MCF 10A (cell line): ENCODE results near the gene TNIK. TPM values are rescaled to one million over a fixed set of nuclear protein-coding genes. Genes with fewer than 3 reads are reported as not detected.
"Not testable (repeated sequence)": the region's sequence is repeated elsewhere in the genome, so short reads cannot be mapped to it uniquely, and the experiment has no call there.

ENCODE experiments used
- BruUV-seq: library from RNA; stranded (reverse); fragments of 400-500 nt; replicated peaks from 2 replicates; lab custom pipeline; 2021; lab: Mats Ljungman, UMichigan
- CTCF ChIA-PET: fragments of 300-600 bp; sonication (Branson Sonifier 250); formaldehyde crosslinking; extraction: SDS; loops from one replicate; lab custom pipeline; 2021; ENCODE audit warnings: antibody characterized with exemption, inconsistent platforms; lab: Yijun Ruan, JAX
- POLR2A ChIA-PET: fragments of 300-600, 350-650 bp; sonication (Branson Sonifier 250); formaldehyde crosslinking; extraction: SDS; loops from one replicate; lab custom pipeline; 2020; ENCODE audit warnings: antibody characterized with exemption, inconsistent platforms; lab: Yijun Ruan, JAX
- DNase-seq: peaks from one replicate; pipeline ENCODE4 v3.0.0-alpha.2; 2018; ENCODE audit not compliant: unreplicated experiment
- H3K27ac Mint-ChIP-seq: one replicate; pipeline ENCODE4 v1.8.0; 2022; ENCODE audit warnings: mild to moderate bottlenecking, low read depth, mixed read lengths; ENCODE audit not compliant: unreplicated experiment
- H3K27me3 Mint-ChIP-seq: one replicate; pipeline ENCODE4 v1.8.0; 2022; ENCODE audit warnings: mixed read lengths; ENCODE audit not compliant: insufficient read depth, unreplicated experiment
- H3K36me3 Mint-ChIP-seq: one replicate; pipeline ENCODE4 v1.8.0; 2022; ENCODE audit warnings: mild to moderate bottlenecking, moderate library complexity, mixed read lengths; ENCODE audit not compliant: insufficient read depth, unreplicated experiment
- H3K4me1 Mint-ChIP-seq: one replicate; pipeline ENCODE4 v1.8.0; 2022; ENCODE audit warnings: mixed read lengths; ENCODE audit not compliant: insufficient read depth, unreplicated experiment
- H3K4me3 Mint-ChIP-seq: one replicate; pipeline ENCODE4 v1.8.0; 2022; ENCODE audit warnings: mild to moderate bottlenecking, moderate library complexity, mixed read lengths; ENCODE audit not compliant: unreplicated experiment
- H3K9me3 Mint-ChIP-seq: one replicate; pipeline ENCODE4 v1.8.0; 2022; ENCODE audit warnings: mixed read lengths; ENCODE audit not compliant: unreplicated experiment
- intact Hi-C: fragments of 100-400 bp; cut with micrococcal nuclease; formaldehyde crosslinking; loops from 2 replicates; pipeline ENCODE4 v1.14.1; 2022
- total RNA-seq: library from RNA; stranded (reverse); gene quantifications from 2 replicates; pipeline ENCODE4 v1.2.3, GENCODE V29; 2022
- TF ChIP-seq, protein P1 (sequence below): fragments of 200-600 bp; IDR thresholded peaks from one replicate; pipeline ENCODE4 v1.8.0; 2022; ENCODE audit warnings: antibody characterized with exemption, mild to moderate bottlenecking; ENCODE audit not compliant: unreplicated experiment

The TNIK gene
- total RNA-seq, 1 experiment from 2014 or later, result 3.4 TPM

DNA sequence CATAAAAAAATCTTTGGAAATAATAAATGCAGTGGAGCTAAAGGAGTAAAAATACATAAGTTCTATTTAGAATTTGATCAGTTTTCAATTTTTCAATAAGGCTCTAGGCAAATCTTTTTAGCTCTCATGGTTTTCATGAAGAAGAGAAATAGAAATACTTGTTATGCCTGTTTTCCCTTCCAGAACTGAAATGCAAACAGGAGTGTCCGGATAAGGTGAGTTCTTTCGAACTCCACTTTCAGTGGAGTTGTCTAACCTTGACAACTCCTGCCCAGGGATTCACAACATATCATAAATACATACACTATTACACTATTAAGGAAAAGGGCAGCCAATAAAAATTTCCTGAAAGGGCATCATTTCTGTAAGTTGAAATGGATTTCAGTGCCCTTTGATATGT, 217.3 kb downstream of the TNIK start:
- no peak overlapping the region for H3K4me3 Mint-ChIP-seq
- H3K27ac Mint-ChIP-seq, result no peak overlapping the region
- POLR2A ChIA-PET, result interaction anchor here (0.6 to 0.9 kb wide), 2 partner anchors 11 to 28 kb away, joined by 3 to 4 read pairs; no protein-coding TSS in a partner anchor
- H3K27me3 Mint-ChIP-seq, result no peaks in the 10 kb centered on the region
- H3K4me1 Mint-ChIP-seq, result no peaks in the 10 kb centered on the region
- BruUV-seq, result no TSS peak
- H3K9me3 Mint-ChIP-seq, result no peaks in the 10 kb centered on the region
- TF ChIP-seq, protein P1, sequence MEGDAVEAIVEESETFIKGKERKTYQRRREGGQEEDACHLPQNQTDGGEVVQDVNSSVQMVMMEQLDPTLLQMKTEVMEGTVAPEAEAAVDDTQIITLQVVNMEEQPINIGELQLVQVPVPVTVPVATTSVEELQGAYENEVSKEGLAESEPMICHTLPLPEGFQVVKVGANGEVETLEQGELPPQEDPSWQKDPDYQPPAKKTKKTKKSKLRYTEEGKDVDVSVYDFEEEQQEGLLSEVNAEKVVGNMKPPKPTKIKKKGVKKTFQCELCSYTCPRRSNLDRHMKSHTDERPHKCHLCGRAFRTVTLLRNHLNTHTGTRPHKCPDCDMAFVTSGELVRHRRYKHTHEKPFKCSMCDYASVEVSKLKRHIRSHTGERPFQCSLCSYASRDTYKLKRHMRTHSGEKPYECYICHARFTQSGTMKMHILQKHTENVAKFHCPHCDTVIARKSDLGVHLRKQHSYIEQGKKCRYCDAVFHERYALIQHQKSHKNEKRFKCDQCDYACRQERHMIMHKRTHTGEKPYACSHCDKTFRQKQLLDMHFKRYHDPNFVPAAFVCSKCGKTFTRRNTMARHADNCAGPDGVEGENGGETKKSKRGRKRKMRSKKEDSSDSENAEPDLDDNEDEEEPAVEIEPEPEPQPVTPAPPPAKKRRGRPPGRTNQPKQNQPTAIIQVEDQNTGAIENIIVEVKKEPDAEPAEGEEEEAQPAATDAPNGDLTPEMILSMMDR, result no peak
- DNase-seq, result no peak
- intact Hi-C loops, result no loop called here
- H3K36me3 Mint-ChIP-seq, result no peaks in the 10 kb centered on the region
- CTCF ChIA-PET, result interaction anchor here (0.7 to 0.8 kb wide), 2 partner anchors 15 to 93 kb away, joined by 3 read pairs; no protein-coding TSS in a partner anchor

- Mint-ChIP-seq H3K36me3 (no peaks in the 10 kb centered on the region), H3K9me3 (no peaks in the 10 kb centered on the region), H3K4me1 (no peaks in the 10 kb centered on the region), H3K4me3 (no peak overlapping the region), H3K27me3 (no peaks in the 10 kb centered on the region), H3K27ac (no peak overlapping the region)
- no peak for DNase-seq
- intact Hi-C loops, result no loop called here
- CTCF ChIA-PET, result no interaction called here
- POLR2A ChIA-PET, result interaction anchor here (0.9 kb wide), 1 partner anchor 29 kb away, joined by 4 read pairs; no protein-coding TSS in a partner anchor
- no TSS peak for BruUV-seq
- TF ChIP-seq, protein P1, result no peak
These were observed 218.0 kb downstream of the TNIK start for GRCh38 chr3:171242170-171242569.

GRCh38 chr3:171241655-171242054, 218.6 kb downstream of the TNIK start:
- H3K9me3 Mint-ChIP-seq, H3K27me3 Mint-ChIP-seq, H3K4me1 Mint-ChIP-seq, H3K36me3 Mint-ChIP-seq, BruUV-seq, intact Hi-C loops, CTCF ChIA-PET, DNase-seq, H3K4me3 Mint-ChIP-seq, H3K27ac Mint-ChIP-seq, POLR2A ChIA-PET: not testable (repeated sequence)

DNA sequence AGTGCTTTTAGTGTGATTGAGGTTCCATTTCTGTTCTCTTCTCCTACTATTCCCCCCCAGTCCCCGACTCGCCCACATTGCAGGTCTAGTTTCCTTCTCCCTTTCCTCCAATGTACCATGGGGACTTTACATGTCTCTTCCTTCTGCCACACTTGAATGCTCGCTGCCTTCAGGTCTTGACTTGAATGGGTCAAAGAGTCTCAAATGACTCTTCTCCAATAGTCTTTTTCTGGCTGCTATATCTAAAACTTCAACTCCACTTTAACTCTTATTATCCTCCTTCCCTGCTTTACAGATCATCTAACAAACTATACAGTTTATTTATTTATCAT, 219.7 kb downstream of the TNIK start:
- H3K9me3 Mint-ChIP-seq, result no peaks in the 10 kb centered on the region
- POLR2A ChIA-PET, result no interaction called here
- H3K27me3 Mint-ChIP-seq, result no peaks in the 10 kb centered on the region
- H3K36me3 Mint-ChIP-seq, result no peaks in the 10 kb centered on the region
- no peak for DNase-seq
- TF ChIP-seq, protein P1, result no peak
- H3K4me3 Mint-ChIP-seq, result no peak overlapping the region
- no peak overlapping the region for H3K27ac Mint-ChIP-seq
- CTCF ChIA-PET, result no interaction called here
- no peaks in the 10 kb centered on the region for H3K4me1 Mint-ChIP-seq
- BruUV-seq, result no TSS peak
- intact Hi-C loops, result no loop called here
